22Rv1 (cell line): ENCODE measurements around the gene PLGRKT.

Source experiments
- ZFX ChIP-seq: fragments of 450-650 bp; IDR thresholded peaks from 2 replicates; pipeline ENCODE4 v1.6.1; 2017; ENCODE audit warnings: antibody characterized with exemption, borderline replicate concordance
- TF ChIP-seq, protein P1 (sequence below): fragments of 450-650 bp; IDR thresholded peaks from 2 replicates; pipeline ENCODE4 v1.5.1; 2017; ENCODE audit warnings: mild to moderate bottlenecking

DNA sequence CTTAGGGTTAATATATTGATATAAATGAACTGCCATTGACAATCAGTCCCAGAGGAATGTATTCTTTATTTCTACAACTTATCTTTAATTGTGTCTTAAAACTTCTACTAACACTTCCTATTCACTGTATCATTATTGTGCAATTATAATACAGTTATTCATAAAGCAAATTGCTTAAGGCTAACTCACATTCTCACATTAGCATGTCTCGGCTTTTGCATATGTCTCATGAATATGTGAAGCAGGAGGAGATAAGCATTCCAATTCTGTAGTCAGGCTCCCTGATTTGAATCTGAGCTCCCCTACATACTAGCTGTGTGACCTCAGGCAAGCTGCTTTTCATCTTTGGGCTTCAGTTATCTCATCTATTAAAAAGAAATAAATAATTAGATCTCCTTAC, 45.4 kb downstream of the PLGRKT start:
- TF ChIP-seq, protein P1, sequence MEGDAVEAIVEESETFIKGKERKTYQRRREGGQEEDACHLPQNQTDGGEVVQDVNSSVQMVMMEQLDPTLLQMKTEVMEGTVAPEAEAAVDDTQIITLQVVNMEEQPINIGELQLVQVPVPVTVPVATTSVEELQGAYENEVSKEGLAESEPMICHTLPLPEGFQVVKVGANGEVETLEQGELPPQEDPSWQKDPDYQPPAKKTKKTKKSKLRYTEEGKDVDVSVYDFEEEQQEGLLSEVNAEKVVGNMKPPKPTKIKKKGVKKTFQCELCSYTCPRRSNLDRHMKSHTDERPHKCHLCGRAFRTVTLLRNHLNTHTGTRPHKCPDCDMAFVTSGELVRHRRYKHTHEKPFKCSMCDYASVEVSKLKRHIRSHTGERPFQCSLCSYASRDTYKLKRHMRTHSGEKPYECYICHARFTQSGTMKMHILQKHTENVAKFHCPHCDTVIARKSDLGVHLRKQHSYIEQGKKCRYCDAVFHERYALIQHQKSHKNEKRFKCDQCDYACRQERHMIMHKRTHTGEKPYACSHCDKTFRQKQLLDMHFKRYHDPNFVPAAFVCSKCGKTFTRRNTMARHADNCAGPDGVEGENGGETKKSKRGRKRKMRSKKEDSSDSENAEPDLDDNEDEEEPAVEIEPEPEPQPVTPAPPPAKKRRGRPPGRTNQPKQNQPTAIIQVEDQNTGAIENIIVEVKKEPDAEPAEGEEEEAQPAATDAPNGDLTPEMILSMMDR, result no peak
- TF ChIP-seq ZFX, result no peak
